ENCODE data around the gene MRM1.
A peak's percentile ranks its signal among the peaks of the same experiment; 100 is the strongest.

MRM1 gene, protein sequence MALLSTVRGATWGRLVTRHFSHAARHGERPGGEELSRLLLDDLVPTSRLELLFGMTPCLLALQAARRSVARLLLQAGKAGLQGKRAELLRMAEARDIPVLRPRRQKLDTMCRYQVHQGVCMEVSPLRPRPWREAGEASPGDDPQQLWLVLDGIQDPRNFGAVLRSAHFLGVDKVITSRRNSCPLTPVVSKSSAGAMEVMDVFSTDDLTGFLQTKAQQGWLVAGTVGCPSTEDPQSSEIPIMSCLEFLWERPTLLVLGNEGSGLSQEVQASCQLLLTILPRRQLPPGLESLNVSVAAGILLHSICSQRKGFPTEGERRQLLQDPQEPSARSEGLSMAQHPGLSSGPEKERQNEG

DNA sequence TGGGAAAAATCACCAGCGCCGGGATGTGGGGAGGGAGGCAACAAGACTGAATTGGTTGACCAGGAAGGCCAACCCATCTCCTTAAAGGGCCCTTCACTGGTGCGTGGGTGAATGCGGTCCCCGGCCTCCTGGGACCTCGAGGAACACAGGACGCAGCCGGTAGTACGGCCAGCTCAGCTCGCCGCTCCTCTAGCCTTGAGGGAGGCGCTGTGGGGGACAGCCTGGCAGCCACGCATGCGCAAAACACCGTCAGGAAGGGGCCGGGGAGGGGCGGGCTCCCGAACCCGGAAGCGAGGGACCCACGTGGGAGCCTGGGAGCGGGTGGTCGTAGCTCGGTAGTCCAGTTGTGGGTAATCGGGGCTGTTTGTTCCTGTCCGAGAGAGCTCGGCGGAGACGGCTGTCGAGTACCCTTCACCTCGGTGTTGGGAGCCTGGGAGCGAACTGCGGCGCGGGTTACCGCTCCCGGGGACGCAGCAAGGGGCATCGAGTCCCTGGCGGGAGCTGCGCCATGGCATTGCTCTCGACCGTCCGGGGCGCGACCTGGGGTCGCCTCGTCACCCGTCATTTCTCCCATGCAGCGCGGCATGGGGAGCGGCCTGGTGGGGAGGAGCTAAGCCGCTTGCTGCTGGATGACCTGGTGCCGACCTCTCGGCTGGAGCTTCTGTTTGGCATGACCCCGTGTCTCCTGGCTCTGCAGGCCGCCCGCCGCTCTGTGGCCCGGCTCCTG, at the start of gene MRM1:
Gene MRM1 (plus strand): TSS at position 281 of the 727 bp plus-strand sequence. CDS start 228 bp downstream, at position 509.
- DNase-seq = peak; percentile 90

DNA sequence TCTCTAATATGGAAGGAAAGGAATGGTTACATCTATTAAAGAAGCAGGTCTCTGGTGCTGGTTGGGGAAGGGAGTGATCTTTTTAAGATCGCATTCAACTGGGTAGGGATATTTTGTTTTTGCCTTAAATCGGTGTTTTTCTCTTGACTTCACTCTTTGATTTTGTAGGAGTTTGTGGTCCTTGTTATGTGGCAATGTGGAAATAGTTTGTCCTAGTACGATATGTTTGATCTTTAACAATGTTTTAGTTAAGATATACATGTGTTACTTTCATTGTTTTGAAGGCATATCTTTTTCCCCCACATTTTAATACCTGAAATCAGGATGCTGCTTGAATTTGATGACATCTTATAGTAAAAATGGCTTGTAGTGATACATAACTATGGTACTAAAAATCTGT, 47.9 kb upstream of the MRM1 start:
- DNase-seq = no peak

DNA sequence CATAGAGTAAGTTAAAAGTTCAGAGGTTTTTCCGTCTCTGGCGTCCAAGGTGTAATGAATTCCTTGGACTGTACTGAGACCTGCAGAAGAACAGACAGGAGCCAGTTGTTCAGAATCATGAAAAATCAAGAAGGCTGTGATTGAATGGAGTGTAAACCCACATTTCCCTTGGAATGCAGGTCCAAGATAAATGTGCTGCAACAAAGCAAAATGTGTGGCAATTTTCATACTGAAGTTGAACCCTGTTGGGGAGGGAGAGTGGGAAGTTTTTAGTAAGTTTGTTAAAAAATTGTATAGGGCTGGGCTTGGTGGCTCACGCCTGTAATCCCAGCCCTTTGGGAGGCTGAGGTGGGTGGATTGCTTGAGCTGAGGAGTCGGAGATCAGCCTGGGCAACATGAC, 35.3 kb upstream of the MRM1 start:
- no peak for DNase-seq

DNA sequence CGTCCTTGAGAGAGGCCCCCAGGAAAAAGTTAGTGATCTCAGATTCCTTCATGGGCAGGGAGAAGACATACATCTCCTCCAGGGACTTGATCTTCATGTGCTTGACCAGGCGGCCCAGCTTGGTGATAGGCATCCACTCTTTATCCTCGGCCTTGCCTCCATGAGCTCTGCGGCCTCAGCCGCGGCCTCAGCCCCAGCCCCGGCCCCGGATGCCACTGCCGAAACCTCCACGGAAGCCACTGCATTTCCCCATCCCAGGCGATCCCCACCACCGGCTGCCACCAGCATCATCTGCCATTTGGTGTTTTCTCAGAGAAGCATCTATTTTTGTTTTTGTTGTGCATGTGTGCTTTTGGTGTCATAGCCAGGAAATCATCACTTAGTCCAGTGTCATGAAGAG, 26.4 kb upstream of the MRM1 start:
- no peak for DNase-seq

DNA sequence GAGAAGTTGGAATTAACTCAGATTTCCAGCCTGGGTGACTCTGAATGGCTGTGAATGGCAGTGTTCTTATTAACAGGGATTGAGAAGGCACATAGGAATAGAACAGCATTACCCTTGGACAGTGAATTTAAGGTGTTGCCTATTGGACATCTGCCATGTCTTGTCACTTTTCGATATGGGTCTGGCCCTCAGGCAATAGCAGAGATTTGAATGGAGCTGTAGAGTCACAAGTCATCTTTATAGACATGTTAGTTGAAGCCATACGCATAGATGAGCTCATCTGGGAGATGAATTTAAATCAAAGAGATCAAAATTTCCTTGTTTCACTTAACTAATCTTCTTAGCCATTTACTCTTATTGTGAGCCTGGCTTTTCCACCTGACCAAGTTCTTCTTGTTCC, 24.6 kb upstream of the MRM1 start:
- no peak for DNase-seq

DNA sequence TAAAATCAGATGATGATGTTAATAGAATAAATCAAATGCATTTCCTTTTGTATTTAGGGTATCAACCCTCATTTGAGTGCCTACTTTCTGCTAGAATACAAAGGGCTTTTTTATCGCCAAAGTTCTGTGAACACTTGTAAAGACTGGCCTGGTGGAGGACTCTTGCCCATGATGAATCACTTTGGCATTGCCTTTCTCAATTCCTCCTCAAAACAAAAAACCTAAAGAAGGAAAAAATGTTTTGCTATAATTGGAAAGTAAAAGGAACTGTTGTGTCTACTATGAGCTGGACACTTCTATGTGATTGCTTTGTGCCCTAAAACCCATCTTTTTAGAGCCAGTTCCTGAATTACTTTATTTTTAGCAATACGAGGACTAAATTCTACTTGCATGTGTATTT, 22.7 kb upstream of the MRM1 start:
- DNase-seq = no peak

DNA sequence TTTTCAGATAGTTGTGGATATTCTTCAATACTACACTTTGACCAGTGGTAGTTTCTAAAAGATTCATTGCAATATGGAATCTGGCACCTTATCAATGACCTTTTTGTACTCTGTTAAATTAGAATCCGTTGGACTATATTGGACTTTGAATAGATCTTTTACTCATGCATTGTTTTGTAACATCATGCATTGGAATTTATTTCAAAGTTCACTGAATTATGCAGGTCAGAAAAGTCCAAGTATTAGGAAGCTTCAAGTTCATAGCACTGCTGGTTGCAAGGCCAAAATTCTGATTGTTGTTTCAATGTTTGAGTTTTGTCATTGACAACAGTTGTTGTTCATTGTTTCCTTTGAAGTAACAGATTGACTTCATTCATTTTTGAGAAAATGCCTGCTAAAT, 17.6 kb upstream of the MRM1 start:
- DNase-seq = no peak

DNA sequence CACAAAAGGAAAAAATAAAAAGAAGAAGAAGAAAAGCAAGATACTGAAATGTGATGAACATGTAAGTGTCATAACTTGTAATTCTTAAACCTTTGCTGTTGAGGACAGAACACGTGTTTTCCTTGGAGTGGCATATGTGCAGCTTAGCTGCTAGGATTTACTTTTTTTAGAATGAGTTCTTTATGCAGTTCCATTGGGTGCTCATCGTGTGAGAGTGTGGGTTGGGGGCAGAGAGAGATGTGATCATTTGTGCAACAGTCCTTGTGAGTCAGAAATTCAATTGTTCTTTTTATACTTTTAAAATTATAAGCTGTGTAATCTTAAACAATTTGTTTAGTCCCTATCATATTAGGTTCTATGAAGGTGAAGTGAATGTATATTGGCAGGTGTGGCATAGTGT, 15.2 kb upstream of the MRM1 start:
- DNase-seq = no peak

DNA sequence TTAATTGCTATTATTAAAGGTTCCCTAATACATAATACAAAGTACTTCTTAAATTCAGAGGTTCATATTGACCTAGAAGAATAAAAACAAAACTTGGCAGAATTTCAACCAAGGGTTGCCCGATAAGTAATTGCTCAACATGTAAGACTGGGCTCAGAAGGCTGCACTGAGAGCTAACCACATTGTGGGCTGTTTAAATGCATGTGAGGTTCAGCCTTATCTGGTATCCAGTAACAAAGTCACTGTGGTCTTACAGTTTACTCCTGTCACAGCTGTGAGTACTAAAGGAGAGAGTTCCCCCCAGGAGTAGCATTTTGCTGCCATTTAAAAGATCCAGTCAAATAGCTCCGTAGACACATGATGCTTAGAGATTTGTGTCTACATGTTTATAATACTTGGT, 11.3 kb upstream of the MRM1 start:
- DNase-seq = no peak

DNA sequence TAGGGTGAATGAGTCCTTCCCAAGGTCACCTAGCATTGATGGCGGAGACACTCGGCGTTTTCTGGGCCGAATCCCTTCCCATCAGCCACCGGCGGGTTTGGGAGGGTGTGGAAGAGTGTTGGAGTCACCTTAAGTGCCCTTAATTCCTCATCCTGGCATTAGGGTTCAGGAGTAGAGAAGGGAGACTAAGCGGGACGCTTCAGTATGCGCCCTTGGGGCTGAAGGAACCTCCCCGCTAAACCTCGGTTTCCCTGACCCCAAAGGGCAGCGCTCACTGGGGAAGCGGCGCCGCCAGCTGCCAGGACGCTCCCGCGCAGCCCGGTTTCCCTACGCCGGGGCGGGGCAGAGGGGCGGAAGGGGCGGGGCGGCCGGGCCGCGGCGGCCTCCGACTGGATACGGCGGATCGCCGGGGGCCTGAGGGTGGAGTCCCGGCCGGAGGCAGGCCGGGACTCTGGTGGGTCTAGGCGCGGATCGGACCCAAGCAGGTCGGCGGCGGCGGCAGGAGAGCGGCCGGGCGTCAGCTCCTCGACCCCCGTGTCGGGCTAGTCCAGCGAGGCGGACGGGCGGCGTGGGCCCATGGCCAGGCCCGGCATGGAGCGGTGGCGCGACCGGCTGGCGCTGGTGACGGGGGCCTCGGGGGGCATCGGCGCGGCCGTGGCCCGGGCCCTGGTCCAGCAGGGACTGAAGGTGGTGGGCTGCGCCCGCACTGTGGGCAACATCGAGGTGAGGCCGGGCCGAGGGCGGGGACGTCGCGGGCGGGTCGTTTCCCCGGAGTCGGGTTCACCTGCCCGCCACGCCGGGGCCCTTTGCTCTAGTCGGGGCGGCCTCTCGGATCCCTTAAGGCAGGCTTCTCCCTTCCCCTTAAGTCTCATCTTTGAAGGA, 9.7 kb upstream of the MRM1 start, which contains the start of gene DHRS11:
Gene DHRS11 (plus strand): TSS at position 446 of the 882 bp plus-strand sequence. CDS start 131 bp downstream, at position 577.
- peak; percentile 75 for DNase-seq

DNA sequence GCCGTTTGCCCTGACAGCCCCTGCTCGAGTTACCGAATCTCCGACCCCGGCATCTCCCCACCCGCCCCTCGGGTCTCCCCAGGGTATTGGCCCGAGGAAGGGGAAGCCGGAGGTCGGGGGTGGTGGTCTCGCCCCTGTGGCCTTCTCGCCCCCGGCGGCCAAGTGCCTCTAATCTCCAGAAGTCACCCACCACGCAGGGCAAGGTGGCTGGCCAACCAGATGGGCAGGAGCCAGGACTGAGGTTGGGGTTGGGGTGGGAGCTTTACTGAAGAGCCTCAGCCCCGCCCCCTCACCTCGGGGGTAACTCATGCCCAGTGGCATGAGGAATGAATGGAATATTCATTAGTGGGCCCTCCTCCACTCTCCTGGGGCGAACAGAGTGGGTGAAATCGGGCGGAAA, 9.1 kb upstream of the MRM1 start:
- no peak for DNase-seq

DNA sequence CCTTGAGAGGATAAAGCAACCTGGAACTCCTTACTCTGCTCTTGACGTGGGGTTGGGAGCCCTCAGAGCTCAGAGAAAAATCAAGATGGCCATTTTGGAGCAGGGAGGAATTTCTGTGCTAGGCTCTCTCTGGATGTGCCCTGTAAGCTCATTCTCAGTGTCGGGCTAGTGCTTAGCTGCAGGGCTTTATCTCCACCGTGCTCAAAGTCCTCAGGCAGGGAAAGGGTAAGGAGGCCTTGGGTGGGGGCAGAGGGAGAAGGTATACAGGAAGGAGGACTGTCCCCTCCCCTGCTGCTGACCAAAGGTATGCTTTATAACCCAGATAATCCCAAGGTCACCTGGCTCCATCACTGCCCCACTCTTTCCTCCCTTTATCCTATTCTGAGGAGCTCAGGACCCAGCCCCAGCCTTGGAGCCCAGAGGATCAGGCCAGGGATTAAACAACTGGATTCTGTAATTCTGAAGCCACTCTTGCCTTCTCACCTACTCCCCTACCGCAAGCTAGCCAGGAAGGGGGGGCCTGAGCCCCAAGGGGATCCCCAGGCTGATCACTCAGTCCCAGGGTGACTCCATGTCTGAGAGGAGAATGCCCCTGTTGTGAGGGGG, 8.6 kb upstream of the MRM1 start:
- no peak for DNase-seq

DNA sequence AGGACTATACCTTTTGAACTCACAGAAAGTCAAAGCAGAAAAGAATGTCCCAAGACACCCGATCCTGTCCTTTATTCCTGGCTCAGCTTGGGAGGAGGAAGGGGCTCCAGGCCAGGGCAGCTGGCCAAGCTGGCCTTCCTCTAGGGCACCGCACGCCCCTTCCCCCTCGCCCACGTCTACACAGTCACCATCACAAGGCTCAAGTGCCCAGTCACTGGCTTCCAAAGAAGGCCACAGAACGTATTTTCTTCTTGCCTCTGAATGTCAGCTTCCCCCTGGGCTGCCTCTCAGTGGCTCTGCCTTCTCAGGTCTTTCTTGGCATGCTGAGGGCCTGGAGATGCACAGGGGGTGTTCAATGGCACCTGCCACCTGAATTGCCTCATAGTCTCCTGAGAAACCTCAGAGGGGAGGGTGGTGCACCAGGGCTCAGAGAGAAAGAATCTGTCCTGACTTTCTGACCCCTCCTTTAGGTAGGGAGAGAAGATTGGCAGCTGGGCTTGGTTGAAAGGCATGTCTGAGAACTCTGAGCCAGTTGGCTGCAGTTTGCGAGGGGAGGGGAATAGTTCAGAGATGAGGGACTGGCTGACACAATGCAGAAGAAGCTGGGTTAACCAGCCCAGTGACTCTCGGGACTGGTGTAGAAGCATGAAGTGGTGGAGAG, 7.6 kb upstream of the MRM1 start:
- DNase-seq = no peak

DNA sequence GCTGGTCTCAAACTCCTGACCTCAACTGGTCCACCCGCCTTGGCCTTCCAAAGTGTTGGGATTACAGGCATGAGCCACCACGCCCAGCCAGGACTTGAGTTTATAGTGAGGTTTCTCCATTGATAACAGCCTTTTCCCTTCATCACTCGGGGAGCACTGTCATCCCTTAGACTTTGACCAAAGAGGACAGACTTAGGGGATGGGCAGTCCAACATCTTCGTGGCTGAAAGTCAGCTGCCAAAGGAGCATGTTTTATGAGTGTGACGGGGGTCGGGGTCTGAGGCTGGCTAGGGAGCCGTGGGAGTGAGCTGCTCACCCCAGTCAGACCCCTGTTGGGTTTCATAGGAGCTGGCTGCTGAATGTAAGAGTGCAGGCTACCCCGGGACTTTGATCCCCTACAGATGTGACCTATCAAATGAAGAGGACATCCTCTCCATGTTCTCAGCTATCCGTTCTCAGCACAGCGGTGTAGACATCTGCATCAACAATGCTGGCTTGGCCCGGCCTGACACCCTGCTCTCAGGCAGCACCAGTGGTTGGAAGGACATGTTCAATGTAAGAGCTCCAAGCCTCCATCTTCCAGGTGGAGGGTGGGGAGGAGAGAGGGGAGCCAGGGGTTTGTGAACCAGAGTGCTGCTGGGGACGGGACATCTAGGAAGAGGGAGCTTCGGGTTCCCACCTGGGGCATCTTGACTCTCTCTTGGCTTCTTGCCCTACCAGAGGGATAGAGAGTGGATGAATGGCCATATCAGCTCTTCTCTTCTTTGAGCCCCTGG, 6.6 kb upstream of the MRM1 start:
- no peak for DNase-seq

DNA sequence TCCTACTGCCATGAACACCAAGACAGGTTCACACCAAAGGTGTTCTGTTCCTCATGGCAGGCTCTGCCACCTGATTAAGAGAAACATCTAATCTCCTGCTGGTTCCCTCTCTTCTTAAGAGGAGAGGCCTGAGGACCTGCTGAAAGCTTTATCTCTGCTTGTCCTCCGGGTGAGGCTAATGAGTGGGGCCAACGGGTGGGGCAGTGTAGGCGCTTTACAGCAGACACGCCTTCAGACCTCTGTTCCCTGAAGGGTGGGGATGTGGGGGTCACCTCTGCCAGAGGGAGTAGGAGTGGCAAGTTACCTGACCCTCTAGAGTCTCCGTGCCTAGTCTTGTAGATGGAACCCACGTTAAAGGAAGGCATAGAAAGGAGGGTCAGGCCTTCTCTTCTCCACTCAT, 4.2 kb upstream of the MRM1 start:
- DNase-seq = no peak

DNA sequence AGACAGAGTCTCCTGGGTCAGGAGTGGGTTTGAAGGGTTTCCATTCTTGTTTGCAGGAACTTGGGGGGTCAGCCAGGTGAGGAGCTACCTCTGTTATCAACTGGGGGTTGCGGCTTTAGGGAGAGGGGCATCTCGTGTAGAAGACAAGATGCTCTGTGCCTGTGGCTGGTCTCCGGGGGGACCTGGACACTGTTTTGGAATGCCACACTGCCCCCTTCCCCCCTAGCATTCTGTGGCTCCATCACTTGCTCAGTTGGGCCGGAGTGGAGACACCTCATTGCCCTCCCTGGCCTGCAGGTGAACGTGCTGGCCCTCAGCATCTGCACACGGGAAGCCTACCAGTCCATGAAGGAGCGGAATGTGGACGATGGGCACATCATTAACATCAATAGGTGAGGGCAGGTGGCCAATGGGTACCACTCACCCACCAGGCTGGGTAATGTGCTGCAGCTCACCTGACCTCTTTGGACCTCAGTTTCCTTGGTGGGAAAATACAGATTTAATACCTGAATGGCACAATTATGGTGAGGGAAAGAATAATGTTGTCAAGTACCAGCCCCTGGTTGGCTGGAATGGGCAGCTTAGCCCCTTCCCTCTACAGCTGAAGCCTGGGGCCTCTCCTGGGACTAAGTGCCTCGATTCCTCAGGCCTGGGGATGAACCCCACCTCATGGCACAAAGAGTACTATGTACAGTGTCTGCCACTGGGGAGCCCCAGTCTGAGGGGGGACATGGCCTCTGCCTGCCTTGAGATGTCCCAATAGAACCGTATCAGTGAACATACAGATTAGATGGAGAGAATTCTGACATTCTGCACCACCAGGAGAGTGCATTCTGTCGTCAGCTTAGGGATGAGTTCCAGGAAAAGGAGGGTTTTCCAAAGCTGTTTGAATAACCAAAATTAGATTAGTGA, 3.3 kb upstream of the MRM1 start:
- no peak for DNase-seq

DNA sequence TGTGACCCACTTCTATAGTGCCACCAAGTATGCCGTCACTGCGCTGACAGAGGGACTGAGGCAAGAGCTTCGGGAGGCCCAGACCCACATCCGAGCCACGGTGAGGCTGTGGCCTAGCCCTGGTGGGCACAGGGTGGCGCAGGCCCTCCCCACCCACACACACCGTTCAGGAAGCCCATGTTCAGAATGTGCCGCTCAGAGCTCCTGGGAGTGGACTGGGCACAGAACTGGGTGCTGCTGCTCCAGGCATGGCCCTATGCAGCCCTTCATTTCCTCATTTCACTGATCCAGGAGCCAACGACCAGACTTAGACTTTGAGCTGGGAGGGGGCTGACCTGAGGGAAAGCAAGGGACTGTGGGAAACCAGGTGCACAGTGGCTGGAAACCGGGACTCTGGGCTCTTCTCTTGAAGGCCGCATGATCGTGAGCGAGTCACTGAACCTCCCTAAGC, 2.4 kb upstream of the MRM1 start:
- no peak for DNase-seq

DNA sequence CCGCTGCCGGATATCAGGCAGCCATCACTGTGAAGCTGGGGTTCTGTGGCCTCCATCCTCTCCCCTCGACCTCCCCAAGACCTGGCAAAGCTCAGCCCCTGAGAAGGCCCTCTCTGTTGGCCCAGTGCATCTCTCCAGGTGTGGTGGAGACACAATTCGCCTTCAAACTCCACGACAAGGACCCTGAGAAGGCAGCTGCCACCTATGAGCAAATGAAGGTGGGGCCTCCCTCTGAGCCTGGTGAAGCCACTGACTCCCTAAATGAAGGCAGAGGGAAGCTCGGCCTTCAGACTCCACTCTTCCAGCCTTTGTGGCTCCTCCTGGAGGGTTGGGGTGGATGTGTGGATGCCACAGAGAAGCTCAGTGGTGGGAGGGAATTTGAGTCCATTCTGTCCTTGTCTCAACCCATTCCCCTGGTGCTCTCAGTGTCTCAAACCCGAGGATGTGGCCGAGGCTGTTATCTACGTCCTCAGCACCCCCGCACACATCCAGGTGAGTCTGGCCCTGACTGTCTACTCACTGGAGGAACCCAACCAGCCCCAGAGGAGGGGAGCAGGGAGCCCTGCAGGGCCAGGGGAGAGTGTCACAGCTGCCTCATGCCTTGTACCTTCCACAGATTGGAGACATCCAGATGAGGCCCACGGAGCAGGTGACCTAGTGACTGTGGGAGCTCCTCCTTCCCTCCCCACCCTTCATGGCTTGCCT, 1.7 kb upstream of the MRM1 start:
- no peak for DNase-seq

DNA sequence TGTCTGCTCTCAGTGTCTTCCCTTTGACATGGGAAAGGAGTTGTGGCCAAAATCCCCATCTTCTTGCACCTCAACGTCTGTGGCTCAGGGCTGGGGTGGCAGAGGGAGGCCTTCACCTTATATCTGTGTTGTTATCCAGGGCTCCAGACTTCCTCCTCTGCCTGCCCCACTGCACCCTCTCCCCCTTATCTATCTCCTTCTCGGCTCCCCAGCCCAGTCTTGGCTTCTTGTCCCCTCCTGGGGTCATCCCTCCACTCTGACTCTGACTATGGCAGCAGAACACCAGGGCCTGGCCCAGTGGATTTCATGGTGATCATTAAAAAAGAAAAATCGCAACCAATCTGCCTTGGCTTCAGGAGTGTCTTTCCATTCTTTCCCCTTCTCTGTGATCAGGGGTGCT, 918 bp upstream of the MRM1 start:
- DNase-seq = no peak

DNA sequence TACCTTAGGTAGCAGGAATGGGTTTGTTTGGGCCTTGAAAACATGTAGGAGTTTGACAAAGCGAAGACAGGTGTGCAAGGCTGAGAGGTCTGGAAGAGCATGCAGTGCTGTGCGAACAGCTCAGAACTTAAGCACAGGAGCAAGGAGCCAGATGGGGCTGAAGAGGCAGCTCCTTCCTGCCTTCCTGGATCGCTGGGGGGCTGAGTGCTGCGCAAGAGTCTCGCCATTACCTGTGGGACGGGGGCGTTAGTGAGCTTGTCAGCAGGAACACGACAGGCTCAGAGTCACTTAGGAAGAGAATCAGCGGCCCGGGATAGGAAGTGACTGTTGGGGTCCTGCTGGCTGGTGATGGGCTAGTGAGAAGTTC, 464 bp upstream of the MRM1 start:
- no peak for DNase-seq
